ENCODE results near the gene SLIT3. TPM values are rescaled to one million over a fixed set of nuclear protein-coding genes. Genes with fewer than 3 reads are reported as not detected.
"Not testable (repeated sequence)": the region's sequence is repeated elsewhere in the genome, so short reads cannot be mapped to it uniquely, and the experiment has no call there.

The SLIT3 gene
- total RNA-seq, 1 experiment from 2014 or later = 0.10 TPM

DNA sequence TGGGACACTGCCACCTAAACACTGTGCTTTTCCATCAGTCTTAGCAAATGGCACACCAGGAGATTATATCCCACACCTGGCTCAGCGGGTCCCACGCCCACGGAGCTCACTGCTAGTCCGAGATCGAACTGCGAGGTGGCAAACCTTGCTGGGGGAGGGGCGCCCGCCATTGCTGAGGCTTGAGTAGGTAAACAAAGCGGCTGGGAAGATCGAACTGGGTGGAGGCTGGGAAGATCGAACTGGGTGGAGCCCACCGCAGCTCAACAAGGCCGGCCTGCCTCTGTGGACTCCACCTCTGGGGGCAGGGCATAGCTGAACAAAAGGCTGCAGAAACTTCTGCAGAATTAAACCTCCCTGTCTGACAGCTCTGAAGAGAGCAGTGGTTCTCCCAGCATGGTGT lies 670.0 kb downstream of the SLIT3 start:
- BruUV-seq (replicated peaks) = not testable (repeated sequence)

DNA sequence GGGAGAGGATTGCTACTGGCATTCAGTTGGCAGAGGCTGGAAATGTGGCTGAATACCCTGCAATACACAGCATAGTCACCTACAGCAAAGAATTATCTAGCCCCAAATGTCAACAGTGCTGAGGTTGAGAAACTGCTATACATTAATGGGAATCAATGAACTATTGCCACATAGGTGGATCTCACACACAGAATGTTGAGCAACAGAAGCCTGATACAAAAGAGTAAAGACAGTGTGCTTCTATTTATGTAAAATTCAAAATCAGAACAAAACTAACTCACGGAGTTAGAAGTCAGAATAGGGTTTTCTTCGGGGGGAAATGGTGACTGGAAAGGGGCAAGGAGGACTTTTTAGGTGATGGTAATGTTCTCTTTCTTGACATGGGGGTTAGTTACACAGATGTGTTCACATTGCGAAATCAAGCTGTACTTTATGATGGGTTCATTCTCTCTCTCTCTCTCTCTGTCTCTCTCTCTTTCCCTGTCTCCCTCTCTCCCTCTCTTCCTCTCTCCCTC lies 676.0 kb downstream of the SLIT3 start:
- DNase-seq (ENCODE audit: low read depth, low spot score) (no peak), ATAC-seq (no peak)
- H3K4me3 ChIP-seq (replicated peaks in 1 of 2; ENCODE audit: low read depth in 1 of 2, low read length in 2 of 2) = no peak overlapping the region
- no peaks in the 10 kb centered on the region for H3K4me1 ChIP-seq (ENCODE audit: control insufficient read depth in 1 of 2, insufficient read depth in 2 of 2, low read length in 2 of 2)
- ChIA-PET POLR2A (interaction anchor here (0.7 kb wide), 1 partner anchor 339 kb away, joined by 3 read pairs; no protein-coding TSS in a partner anchor), CTCF (no interaction called here), RAD21 (ENCODE audit: low non-redundant PET in 1 of 2, low total read pairs in 2 of 2, uncharacterized antibody in 2 of 2, unreplicated experiment in 2 of 2) (no interaction called here)
- no peak overlapping the region for H3K4me2 ChIP-seq (ENCODE audit: low read length)
- no peaks in the 10 kb centered on the region for H4K20me1 ChIP-seq (ENCODE audit: insufficient read depth)
- no peaks in the 10 kb centered on the region for H3K9me2 ChIP-seq (ENCODE audit: insufficient read depth)
- H3K9me3 ChIP-seq (ENCODE audit: control insufficient read depth in 1 of 2, insufficient read depth in 1 of 2, low read depth in 1 of 2, low read length in 2 of 2) = no peaks in the 10 kb centered on the region
- intact Hi-C loops (cut with micrococcal nuclease) = no loop called here
- no peaks in the 10 kb centered on the region for H3K79me2 ChIP-seq (ENCODE audit: insufficient read depth, low read length)
- H3K9ac ChIP-seq (ENCODE audit: low read length) = no peak overlapping the region
- no TSS peak for BruUV-seq (replicated peaks)
- no peaks in the 10 kb centered on the region for H3K27me3 ChIP-seq (ENCODE audit: insufficient read depth, low read length)
- no peak for TF ChIP-seq JUND (IDR thresholded peaks at IDR 0.05)
- TF ChIP-seq, protein P1, sequence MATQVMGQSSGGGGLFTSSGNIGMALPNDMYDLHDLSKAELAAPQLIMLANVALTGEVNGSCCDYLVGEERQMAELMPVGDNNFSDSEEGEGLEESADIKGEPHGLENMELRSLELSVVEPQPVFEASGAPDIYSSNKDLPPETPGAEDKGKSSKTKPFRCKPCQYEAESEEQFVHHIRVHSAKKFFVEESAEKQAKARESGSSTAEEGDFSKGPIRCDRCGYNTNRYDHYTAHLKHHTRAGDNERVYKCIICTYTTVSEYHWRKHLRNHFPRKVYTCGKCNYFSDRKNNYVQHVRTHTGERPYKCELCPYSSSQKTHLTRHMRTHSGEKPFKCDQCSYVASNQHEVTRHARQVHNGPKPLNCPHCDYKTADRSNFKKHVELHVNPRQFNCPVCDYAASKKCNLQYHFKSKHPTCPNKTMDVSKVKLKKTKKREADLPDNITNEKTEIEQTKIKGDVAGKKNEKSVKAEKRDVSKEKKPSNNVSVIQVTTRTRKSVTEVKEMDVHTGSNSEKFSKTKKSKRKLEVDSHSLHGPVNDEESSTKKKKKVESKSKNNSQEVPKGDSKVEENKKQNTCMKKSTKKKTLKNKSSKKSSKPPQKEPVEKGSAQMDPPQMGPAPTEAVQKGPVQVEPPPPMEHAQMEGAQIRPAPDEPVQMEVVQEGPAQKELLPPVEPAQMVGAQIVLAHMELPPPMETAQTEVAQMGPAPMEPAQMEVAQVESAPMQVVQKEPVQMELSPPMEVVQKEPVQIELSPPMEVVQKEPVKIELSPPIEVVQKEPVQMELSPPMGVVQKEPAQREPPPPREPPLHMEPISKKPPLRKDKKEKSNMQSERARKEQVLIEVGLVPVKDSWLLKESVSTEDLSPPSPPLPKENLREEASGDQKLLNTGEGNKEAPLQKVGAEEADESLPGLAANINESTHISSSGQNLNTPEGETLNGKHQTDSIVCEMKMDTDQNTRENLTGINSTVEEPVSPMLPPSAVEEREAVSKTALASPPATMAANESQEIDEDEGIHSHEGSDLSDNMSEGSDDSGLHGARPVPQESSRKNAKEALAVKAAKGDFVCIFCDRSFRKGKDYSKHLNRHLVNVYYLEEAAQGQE (IDR thresholded peaks at IDR 0.05; ENCODE audit: low read depth) = no peak
- TF ChIP-seq POLR2AphosphoS5 (IDR thresholded peaks at IDR 0.05; ENCODE audit: low read depth, low read length) = no peak
- TF ChIP-seq SRF (IDR thresholded peaks at IDR 0.05; ENCODE audit: low read depth) = no peak
- TF ChIP-seq CBX3 (IDR thresholded peaks at IDR 0.05; ENCODE audit: low read depth) = no peak
- TF ChIP-seq ZFX (IDR thresholded peaks at IDR 0.05) = no peak
- TF ChIP-seq, protein P2, sequence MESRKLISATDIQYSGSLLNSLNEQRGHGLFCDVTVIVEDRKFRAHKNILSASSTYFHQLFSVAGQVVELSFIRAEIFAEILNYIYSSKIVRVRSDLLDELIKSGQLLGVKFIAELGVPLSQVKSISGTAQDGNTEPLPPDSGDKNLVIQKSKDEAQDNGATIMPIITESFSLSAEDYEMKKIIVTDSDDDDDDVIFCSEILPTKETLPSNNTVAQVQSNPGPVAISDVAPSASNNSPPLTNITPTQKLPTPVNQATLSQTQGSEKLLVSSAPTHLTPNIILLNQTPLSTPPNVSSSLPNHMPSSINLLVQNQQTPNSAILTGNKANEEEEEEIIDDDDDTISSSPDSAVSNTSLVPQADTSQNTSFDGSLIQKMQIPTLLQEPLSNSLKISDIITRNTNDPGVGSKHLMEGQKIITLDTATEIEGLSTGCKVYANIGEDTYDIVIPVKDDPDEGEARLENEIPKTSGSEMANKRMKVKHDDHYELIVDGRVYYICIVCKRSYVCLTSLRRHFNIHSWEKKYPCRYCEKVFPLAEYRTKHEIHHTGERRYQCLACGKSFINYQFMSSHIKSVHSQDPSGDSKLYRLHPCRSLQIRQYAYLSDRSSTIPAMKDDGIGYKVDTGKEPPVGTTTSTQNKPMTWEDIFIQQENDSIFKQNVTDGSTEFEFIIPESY (IDR thresholded peaks at IDR 0.05; ENCODE audit: extremely low read depth, insufficient replicate concordance, low read length) = no peak
- no peak overlapping the region for H2AFZ ChIP-seq (ENCODE audit: low read depth, low read length, poor library complexity, severe bottlenecking)
- no peaks in the 10 kb centered on the region for H3K36me3 ChIP-seq (ENCODE audit: control insufficient read depth in 1 of 2, insufficient read depth in 2 of 2, low read length in 2 of 2)
- no peak overlapping the region for H3K27ac ChIP-seq (ENCODE audit: low read depth, low read length)

More for the DNA sequence above, 670.0 kb downstream of the SLIT3 start:
- H3K79me2 ChIP-seq (ENCODE audit: insufficient read depth, low read length); RAD21 ChIA-PET (ENCODE audit: low non-redundant PET in 1 of 2, low total read pairs in 2 of 2, uncharacterized antibody in 2 of 2, unreplicated experiment in 2 of 2); H2AFZ ChIP-seq (ENCODE audit: low read depth, low read length, poor library complexity, severe bottlenecking); H3K9me2 ChIP-seq (ENCODE audit: insufficient read depth); intact Hi-C loops (cut with micrococcal nuclease); H3K9ac ChIP-seq (ENCODE audit: low read length); H3K27ac ChIP-seq (ENCODE audit: low read depth, low read length); H3K36me3 ChIP-seq (ENCODE audit: control insufficient read depth in 1 of 2, insufficient read depth in 2 of 2, low read length in 2 of 2); H3K4me3 ChIP-seq (replicated peaks in 1 of 2; ENCODE audit: low read depth in 1 of 2, low read length in 2 of 2); H3K4me1 ChIP-seq (ENCODE audit: control insufficient read depth in 1 of 2, insufficient read depth in 2 of 2, low read length in 2 of 2); ATAC-seq; H3K4me2 ChIP-seq (ENCODE audit: low read length); H4K20me1 ChIP-seq (ENCODE audit: insufficient read depth); DNase-seq (ENCODE audit: low read depth, low spot score); CTCF ChIA-PET; POLR2A ChIA-PET; H3K9me3 ChIP-seq (ENCODE audit: control insufficient read depth in 1 of 2, insufficient read depth in 1 of 2, low read depth in 1 of 2, low read length in 2 of 2); H3K27me3 ChIP-seq (ENCODE audit: insufficient read depth, low read length): not testable (repeated sequence)

Data from HCT116 (cell line).